Stimulated activated CD4-positive, alpha-beta T cell treated with anti-CD3 and anti-CD28 coated beads, TNF-alpha, amount 100 ng/mL, for 48 hours (primary cell): ENCODE measurements around the gene AR.
"Not testable (repeated sequence)": the region's sequence is repeated elsewhere in the genome, so short reads cannot be mapped to it uniquely, and the experiment has no call there.

ENCODE experiments used
- DNase-seq, 3 donors: peaks; one replicate each; pipeline ENCODE4 v3.0.0-alpha.2; 2020; ENCODE audit warnings: low read depth in 3 of 3

AR gene

DNA sequence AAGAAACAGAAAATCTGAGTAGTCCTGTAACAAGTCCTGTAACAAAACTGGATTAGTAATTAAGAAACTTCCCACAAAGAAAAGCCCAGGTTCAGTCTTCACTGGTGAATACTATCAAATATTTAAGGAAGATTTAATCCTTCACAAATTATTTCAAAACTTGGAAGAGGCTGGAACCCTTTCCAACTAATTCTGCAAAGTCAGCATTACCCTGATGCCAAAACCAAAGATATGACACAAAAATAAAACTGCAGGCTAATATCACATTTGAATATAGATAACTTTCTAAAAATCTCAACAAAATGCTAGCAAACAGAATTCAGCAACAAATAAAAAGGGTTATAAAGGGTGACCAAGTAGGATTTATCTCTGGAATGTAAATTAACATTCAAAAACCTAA is 80.5 kb downstream of the AR start:
- DNase-seq: no peak

DNA sequence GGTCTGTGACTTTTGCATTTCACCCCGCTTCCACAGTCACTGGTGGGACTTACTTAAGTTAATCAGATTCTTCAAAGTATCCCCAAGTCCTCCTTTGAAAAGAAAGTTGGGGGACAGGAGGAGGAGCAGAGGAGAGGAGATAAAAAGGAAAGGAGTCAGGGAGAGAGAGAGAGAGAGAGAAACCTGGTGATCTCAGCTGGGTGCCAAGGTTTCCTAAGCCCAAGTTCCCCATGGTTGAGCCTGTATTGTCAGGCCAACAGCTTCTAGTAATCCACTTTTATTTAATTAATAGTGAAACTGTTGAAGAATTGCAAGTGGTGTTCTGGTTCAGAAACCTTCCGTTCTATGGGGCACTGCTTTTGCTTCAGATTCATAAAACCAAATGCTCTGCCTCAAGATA is 91.6 kb downstream of the AR start:
- DNase-seq: no peak

DNA sequence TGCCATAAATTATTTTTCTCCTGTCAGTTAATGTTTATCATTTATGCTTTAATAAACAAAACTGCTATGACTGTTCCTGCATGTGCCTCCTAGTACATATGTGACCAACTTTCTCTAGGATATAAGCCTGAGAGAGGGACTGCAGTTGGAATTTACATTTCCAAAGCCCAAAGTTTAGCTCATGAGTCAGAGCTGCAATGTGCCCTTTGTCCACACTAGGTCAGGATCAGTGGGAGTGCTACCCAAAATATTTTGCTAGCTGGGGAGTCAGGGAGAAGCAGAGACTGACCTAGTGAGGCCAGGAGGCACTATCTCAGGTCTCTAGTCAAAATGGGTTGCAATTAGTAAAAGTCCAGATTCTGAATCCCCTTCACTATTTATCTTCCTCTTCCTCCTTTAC is 92.7 kb downstream of the AR start:
- no peak for DNase-seq

DNA sequence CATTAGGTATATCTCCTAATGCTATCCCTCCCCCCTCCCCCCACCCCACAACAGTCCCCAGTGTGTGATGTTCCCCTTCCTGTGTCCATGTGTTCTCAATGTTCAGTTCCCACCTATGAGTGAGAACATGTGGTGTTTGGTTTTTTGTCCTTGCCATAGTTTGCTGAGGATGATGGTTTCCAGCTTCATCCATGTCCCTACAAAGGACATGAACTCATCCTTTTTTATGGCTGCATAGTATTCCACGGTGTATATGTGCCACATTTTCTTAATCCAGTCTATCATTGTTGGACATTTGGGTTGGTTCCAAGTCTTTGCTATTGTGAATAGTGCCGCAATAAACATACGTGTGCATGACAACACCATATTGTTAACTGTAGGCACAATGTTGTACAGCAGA is 93.5 kb downstream of the AR start:
- DNase-seq: not testable (repeated sequence)

DNA sequence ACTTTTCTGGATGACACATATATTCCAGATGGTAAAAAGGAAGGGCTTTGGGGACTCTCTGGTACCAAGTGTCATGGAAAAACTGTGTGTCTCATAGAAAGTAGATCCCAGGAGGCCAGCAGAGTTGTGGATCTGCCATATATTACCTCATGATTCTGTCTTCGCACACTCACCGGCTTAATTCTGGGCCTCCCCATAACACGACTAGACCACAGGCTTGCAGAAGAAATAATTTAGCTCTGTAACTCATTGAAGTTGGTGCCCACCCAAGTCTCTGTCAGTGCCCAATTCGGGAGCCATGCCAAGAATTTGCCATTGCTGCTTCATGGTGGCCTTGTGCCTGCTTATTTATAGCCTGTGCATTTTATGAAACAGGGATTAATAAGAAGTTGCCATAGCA is 104.5 kb downstream of the AR start:
- no peak for DNase-seq

DNA sequence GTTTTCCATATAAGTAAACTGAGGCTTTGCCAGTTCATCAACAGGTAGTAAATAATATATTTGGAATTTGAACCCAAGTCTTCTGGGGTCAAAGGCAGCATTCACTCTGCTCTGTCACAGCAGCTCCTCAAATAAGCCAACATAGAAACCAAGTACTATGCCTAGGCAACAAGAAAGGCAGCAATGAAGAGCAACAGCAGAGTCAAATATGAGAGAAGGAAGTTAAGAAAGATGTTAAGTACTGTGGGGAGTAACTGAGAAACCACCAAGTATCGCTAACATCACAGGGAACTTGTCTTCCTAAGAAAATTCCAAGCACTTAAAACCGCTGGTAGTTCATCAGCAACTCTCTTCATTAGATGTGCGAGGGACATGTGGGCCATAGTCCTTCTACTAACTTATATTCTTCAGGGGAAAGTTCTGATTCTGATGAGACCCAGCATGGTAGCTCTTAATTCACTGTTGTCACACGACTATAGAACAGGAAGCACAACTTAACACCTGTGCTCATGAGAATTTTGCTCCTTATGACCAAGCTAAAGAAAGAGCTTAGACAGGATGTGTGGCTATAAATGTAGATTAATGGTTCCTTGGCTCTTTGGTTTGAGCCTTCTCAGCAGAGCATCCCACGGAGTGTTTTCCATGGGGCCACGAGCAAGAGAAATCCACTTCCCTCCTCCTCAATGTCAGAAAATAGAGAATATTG is 107.8 kb downstream of the AR start:
- no peak for DNase-seq

DNA sequence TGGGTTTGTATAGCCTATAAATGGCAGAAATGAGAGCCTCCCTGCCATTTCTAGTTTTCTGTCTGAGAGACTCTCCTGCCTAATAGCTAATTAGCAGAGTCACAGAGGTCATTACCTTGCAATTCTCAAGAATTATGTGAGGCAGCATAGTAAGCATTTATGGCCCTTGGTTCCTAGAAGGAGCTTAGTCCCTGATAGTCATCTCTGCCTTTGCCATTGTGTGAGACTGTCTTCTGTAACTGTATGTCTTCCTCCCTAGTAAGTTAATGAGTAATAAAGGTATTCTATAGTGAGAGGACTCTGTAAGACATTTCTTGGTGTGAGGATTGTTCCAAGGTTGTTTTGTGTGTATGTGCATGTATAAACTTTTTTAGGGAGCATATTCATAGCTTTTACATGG is 108.7 kb downstream of the AR start:
- DNase-seq: no peak

DNA sequence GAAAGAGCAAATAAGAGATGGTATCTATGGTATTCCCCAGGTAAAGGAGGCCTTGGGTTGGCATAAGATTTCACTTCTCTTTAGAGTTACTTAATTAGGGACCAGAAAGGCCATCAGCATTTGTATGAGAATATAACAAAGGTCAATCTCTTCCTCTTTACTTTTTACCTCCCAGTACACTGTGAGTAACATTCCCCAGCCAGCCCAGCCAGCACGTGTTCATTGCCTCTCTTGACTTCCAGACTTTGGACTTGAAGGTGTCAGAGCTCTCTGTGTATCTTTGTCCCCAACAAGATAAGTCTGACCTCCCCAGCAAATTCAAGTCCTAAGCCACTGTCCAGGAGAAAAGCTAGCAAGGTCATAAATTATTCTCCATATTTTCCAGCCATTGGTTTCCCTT is 110.5 kb downstream of the AR start:
- DNase-seq: no peak

DNA sequence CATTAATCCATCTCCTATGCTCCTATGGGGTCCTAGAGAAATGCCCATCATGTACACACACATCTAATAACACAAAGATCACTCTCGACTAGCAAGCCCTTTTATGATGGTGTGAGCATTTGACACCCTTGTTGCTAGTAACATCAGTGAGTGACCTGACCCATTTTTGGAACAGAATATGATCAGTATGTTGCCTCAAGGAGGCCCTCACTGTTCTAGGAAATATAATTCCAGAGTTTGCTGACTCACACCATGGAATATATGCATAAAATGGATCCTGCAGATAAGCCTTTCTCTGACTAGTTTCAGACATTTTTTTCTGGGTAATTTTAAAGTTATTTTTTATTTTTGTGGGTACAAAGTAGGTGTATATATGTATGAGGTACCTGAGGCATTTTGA is 121.8 kb downstream of the AR start:
- DNase-seq: no peak

DNA sequence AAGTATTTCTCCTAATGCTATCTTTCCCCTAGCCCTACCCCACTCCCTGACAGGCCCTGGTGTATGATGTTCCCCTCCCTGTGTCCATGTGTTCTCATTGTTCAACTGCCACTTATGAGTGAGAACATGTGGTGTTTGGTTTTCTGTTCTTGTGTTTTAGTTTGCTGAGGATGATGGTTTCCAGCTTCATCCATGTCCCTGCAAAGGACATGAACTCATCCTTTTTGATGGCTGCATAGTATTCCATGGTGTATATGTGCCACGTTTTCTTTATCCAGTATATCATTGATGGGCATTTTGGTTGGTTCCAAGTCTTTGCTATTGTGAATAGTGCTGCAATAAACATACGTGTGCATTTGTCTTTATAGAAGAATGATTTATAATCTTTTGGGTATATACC is 126.9 kb downstream of the AR start:
- not testable (repeated sequence) for DNase-seq

DNA sequence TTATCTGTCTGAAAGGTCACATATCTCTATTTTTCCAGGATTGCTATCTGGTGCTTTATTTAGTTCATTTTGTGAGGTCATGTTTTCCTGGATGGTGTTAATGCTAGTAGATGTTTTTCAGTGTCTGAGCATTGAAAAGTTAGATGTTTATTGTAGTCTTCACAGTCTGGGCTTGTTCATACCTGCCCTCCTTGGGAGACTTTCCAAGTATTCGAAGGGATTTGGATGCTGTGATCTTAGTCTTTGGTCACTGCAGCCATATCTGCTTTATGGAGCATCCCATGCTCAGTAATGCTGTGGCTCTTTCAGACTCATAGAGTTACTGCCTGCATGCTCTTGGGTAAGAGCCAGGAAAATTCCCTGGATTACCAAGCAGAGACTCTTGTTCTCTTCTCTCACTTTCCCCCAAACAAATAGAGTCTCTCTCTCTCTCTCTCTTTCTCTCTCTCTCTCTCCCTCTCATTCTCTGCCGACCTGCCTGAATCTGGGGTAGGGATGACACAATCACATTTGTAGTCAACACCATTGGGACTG is 130.0 kb downstream of the AR start:
- no peak for DNase-seq

DNA sequence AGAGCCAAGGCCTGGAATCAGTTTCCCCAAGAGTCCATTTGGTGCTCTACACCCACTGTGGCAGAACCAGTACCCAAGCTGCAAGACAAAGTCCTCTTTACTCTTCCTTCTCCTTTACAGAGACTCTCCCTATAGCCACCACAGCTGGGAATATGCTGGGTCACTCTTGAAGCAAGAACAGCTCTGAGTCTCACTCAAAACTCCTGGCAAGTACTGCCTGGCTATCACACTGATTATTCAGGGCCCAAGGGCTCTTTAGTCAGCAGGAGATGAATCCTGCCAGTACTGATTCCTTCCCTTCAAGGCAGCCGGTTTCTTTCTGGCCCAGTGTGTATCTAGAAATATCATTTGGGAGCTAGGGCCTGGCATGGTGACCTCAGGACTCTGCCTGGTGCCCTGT is 130.9 kb downstream of the AR start:
- DNase-seq: no peak

DNA sequence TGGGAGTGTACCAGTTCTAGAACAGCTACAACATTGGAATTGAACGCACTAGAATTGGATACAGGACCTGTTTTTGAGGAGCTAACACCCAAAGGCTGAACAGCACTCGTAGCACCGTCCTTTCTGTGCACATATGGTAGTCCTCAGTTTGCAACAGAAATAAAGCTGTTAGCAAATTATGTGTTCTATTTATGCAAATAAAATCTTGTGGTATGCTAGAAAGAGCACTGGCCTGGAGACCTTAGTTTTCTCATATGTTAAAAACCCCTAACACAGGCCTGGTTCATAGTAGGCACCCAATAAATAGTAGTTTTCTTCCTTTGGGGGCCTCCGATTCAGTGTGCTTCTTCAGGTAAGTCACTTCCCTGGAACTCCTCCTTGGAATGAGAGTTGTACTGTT is 140.3 kb downstream of the AR start:
- DNase-seq: no peak

DNA sequence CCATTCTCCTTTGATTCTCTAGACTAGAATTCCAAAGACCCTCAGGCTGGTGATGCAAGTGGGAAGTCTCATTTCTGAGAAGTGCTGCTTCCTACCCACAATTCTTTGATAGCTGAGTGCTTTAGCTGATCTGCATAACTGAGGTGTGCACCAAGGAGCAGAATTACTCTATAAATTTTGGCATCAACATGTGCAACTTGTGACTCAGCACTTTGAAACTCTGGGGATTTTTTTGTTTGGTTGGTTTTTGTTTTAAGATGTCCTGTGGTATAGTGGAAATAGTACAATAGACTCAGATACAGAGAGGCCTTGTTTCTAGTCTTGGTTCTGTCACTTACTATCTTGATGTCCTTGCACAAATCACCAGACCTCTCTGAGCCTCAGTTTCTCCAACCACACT is 148.4 kb downstream of the AR start:
- DNase-seq: no peak

DNA sequence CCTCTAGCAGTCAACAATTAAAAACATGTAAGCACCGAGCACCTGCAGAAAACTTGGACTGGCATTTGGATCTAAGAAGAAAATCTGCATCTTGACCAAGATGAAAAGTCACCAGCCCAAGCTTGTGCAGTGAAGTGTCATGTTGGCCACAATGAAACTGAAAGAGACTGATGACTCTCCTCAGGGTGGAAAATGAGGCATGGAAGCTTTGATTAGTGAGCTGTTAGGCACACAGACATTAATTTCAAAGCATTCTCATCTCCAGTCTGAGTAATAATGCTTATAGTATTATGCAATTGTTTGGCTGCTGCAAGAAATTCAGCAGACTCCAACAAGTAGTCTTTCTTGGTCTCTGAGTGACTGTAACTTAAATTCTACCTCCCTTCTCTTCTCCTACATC is 150.1 kb downstream of the AR start:
- DNase-seq: no peak

DNA sequence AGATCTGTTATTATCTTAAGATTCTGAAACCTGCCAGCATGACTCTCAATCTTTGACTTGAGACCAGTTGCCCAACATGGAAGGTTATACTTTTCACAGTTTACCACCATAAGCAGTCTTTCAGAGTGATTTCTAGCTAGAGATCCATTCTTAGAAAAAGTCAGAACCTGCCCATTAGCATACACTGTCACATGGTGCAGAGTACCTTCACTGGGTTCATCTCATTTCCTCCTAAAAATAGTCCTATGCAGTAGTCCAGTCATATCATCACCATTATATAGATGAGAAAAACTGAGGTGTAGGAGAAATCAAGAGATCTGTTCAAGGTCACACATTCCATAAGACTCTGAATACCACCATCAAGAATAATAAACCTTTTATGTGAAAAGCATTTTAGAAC is 153.6 kb downstream of the AR start:
- no peak for DNase-seq

DNA sequence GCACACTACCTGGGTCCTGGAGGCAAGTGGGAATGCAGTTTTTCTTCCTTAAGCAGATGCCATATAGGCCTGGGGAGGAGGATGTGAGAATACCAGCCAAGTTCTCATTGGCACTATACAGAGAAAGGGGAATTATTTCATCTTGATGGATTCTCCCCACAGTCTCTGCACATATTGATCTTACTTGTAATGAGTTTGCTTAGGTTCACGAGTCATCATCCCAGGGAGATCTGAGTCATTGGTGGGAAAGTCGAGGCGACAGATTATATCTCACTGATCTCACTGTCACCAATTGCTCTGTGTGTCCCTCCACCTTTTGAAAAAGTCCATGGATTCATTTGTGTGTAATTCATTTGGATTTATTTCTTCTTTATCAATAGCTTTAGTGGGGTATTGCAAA is 156.8 kb downstream of the AR start:
- no peak for DNase-seq

DNA sequence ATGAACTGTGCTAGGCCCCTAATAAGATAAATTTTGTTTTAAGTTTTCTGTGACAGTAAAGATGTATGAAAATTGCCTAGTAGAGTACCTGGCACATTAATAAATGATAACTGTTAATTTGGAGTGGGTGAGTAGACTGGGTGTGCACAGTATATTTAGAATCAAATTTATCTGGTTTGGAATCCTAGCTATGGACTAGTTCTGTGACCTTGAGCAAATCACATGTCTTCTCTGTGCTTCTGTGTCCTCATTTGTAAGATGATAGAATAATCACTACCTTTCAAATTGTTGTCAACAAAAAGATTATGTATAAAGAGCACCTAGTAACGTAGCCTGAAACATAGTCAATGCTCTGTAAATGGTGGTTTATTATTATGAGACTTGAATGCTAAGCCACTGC is 170.2 kb downstream of the AR start:
- no peak for DNase-seq

DNA sequence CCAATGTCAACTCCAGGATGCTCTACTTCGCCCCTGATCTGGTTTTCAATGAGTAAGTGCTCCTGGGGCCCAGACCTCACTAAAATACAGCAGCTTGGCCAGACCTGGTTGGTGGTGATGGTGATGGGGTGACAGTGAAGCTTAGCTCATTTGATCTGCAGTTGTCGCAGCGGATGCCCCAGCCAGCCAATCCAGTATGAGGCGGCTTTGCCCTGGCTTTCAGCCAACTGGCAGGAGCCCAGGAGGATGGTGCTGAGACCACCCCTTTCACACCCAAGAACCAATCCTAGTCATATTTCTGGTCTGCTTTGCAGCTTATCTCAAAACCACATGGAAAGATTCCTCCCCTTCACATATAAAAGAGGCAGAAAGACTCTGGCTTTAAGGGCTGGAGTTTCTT is 173.8 kb downstream of the AR start:
- no peak for DNase-seq

DNA sequence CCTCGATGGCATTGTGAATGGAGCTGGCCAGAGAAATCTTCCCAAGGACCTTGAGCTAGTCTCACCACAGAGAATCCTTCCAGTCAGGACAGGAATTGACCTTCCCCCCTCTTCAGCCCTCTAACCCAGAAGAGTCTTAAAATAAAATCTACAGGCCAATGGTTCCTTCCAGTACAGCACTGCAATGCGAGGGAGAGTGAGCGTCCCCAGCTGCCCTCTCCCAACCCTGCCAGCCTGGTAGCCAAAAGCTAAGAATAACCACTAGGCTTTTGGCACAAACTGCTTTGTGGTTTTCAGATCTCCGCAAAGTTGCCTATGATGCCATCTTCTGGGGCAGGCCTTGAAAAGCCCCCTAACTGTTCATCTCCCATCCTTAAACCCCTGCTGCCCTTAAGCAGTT is 175.1 kb downstream of the AR start:
- no peak for DNase-seq

DNA sequence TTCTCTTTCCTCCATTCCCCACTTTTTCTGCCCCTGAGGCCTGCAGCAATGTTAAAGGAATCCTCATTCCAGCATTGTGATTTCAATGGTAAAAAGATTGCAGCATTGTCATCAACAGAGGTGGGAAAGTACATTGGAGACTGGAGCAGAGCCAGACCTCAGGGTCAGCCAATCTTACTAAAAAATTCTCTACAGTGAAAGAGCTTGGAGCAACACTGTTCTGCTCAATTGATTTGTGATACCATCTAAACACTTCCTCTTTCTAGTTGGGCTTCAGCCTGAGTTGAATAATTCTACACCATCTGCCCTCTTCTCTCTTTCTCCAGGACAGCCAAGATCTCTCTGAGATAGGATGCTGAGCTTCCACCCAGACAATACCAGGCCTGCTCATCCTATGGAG is 176.5 kb downstream of the AR start:
- DNase-seq: no peak

DNA sequence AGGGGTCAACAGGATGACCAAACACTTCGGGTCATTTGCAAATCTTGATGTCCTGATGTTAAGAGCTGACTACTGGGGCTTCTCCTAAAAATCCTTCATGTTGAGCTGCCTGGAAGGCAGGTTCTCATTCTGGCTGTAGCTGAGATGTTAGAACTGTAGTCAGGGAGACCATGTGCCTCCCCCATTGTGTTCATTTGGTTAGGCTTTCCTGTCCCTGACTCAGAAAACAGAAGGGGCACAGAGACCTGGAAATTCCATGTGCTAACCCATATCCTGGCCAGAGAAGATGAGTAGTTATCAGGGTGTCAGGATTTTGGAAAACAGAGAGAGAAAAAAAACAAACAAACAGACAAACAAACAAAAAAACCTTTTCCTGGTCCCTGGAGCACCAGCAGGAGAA is 177.5 kb downstream of the AR start:
- DNase-seq: no peak

DNA sequence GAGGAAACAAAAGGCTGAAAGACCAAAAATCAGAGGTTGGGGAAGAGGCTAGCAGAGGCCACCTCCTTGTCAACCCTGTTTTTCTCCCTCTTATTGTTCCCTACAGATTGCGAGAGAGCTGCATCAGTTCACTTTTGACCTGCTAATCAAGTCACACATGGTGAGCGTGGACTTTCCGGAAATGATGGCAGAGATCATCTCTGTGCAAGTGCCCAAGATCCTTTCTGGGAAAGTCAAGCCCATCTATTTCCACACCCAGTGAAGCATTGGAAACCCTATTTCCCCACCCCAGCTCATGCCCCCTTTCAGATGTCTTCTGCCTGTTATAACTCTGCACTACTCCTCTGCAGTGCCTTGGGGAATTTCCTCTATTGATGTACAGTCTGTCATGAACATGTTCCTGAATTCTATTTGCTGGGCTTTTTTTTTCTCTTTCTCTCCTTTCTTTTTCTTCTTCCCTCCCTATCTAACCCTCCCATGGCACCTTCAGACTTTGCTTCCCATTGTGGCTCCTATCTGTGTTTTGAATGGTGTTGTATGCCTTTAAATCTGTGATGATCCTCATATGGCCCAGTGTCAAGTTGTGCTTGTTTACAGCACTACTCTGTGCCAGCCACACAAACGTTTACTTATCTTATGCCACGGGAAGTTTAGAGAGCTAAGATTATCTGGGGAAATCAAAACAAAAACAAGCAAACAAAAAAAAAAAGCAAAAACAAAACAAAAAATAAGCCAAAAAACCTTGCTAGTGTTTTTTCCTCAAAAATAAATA is 179.9 kb downstream of the AR start:
- DNase-seq: no peak
